Esophagus muscularis mucosa (tissue), 4 donors: ENCODE measurements around the gene GALNT18. TPM values are rescaled to one million over a fixed set of nuclear protein-coding genes. Genes with fewer than 3 reads are reported as not detected.

Experiments used
- DNase-seq: peaks from one replicate; pipeline ENCODE4 v3.0.0-alpha.2; 2017; ENCODE audit errors: extremely low spot score
- H3K27ac ChIP-seq, 4 donors: fragments of 200-600 bp; sonication (generic); replicated peaks in 1 of 4; 1 replicate in 3 of 4; 2 replicates in 1 of 4; pipeline ENCODE4 v1.5.1; 2016 to 2019; ENCODE audit warnings: mild to moderate bottlenecking in 1 of 4
- H3K27me3 ChIP-seq, 4 donors: fragments of 200-600 bp; sonication (generic); one replicate each; pipeline versions ENCODE4 v1.5.1 to v1.6.0; 2016 to 2019
- H3K36me3 ChIP-seq, 4 donors: fragments of 200-600 bp; sonication (generic); one replicate each; pipeline ENCODE4 v1.5.1; 2016 to 2019
- H3K4me1 ChIP-seq, 4 donors: fragments of 200-600 bp; sonication (generic); one replicate each; pipeline ENCODE4 v1.5.1; 2016 to 2019
- H3K4me3 ChIP-seq, 4 donors: fragments of 200-600 bp; sonication (generic); 1 replicate in 2 of 4; 2 replicates in 2 of 4; pipeline ENCODE4 v1.5.1; 2016 to 2019; ENCODE audit warnings: mild to moderate bottlenecking in 4 of 4, moderate library complexity in 1 of 4
- H3K9me3 ChIP-seq, 4 donors: fragments of 200-600 bp; sonication (generic); 1 replicate in 3 of 4; 2 replicates in 1 of 4; pipeline ENCODE4 v1.5.1; 2016 to 2019
- CTCF ChIP-seq, 3 experiments: fragments of 200-600 bp in 2 of 3; fragments of 450-650 bp in 1 of 3; sonication (generic) in 2 of 3; IDR thresholded peaks; one replicate each; pipeline ENCODE4 v1.5.1; 2017 to 2019; ENCODE audit warnings: antibody characterized with exemption in 3 of 3, mild to moderate bottlenecking in 2 of 3, moderate library complexity in 1 of 3
- EP300 ChIP-seq: sonication (generic); formaldehyde crosslinking; IDR thresholded peaks from one replicate; pipeline ENCODE4 v1.6.1; 2017; ENCODE audit warnings: antibody characterized with exemption
- POLR2A ChIP-seq: fragments of 450-650 bp; IDR thresholded peaks from one replicate; pipeline ENCODE4 v1.6.1; 2017; ENCODE audit warnings: antibody characterized with exemption, moderate library complexity, mild to moderate bottlenecking, low read depth
- POLR2AphosphoS5 ChIP-seq, 2 donors: sonication (generic); formaldehyde crosslinking; IDR thresholded peaks; one replicate each; pipeline ENCODE4 v1.6.1; 2017; ENCODE audit warnings: antibody characterized with exemption in 2 of 2
- WGBS: methylation state at CpG from one replicate; pipeline ENCODE4 v1.1.5; 2018; 5-methylcytosine and 5-hydroxymethylcytosine counted together
- intact Hi-C: fragments of 100-400 bp; cut with DNase I; formaldehyde crosslinking; loops from one replicate; pipeline ENCODE4 v1.15.1; 2023
- total RNA-seq, 4 donors: library from RNA; depleted of rRNA; stranded (reverse); fragments of >200 nt; gene quantifications; one replicate each; pipeline versions ENCODE4 v1.1.0 to v1.2.1, GENCODE V29; 2016

GALNT18 gene
- total RNA-seq, 4 donors from 2014 or later = 29.1 to 67.0 (median 49.3) TPM

GRCh38 chr11:11391796-11392463, 229.9 kb downstream of the GALNT18 start:
- no peak for DNase-seq
- Histone ChIP-seq H3K27me3 (no peaks in the 10 kb centered on the region), H3K27ac (peak overlapping the region; percentile 5 to 53 (median 45)), H3K36me3 (no peaks in the 10 kb centered on the region), H3K4me1 (peaks cover 16 to 42% (median 34%) of the 10 kb centered on the region in 4 donors), H3K4me3 (no peak overlapping the region), H3K9me3 (no peaks in the 10 kb centered on the region)
- no peak for TF ChIP-seq CTCF (IDR thresholded peaks at IDR 0.05)
- TF ChIP-seq EP300 = no peak
- peak in 1 of 2 donors; percentile 38 for TF ChIP-seq POLR2AphosphoS5 (IDR thresholded peaks at IDR 0.05)
- WGBS = 71% methylated on average over 13 of the region's 13 CpGs
- intact Hi-C loops = no loop called here

- H3K9me3 ChIP-seq = no peaks in the 10 kb centered on the region
- H3K27ac ChIP-seq = peak overlapping the region in 1 of 4 donors; percentile 5
- TF ChIP-seq POLR2A (no peak), CTCF (IDR thresholded peaks at IDR 0.05) (no peak), POLR2AphosphoS5 (IDR thresholded peaks at IDR 0.05) (no peak), EP300 (no peak)
- H3K4me3 ChIP-seq = no peak overlapping the region
- no peaks in the 10 kb centered on the region for H3K36me3 ChIP-seq
- no peaks in the 10 kb centered on the region for H3K27me3 ChIP-seq
- no peak for DNase-seq
- intact Hi-C loops = no loop called here
- peaks cover 12 to 34% (median 26%) of the 10 kb centered on the region in 4 donors for H3K4me1 ChIP-seq
Observed at GRCh38 chr11:11391169-11391568, 230.6 kb downstream of the GALNT18 start.

- Histone ChIP-seq H3K27me3 (no peaks in the 10 kb centered on the region), H3K4me1 (peaks cover 12 to 25% (median 19%) of the 10 kb centered on the region in 4 donors), H3K27ac (no peak overlapping the region), H3K4me3 (no peak overlapping the region), H3K9me3 (no peaks in the 10 kb centered on the region), H3K36me3 (no peaks in the 10 kb centered on the region)
- intact Hi-C loops = no loop called here
- 95% methylated on average over 5 of the region's 5 CpGs for WGBS
- DNase-seq = no peak
- TF ChIP-seq POLR2A = no peak
- TF ChIP-seq POLR2AphosphoS5 (IDR thresholded peaks at IDR 0.05) = no peak
- no peak for TF ChIP-seq EP300
- TF ChIP-seq CTCF (IDR thresholded peaks at IDR 0.05) = no peak
Observed at GRCh38 chr11:11390068-11390771, 231.6 kb downstream of the GALNT18 start.

GRCh38 chr11:11389238-11389637, 232.6 kb downstream of the GALNT18 start:
- TF ChIP-seq EP300 (no peak), CTCF (IDR thresholded peaks at IDR 0.05) (no peak), POLR2A (no peak), POLR2AphosphoS5 (IDR thresholded peaks at IDR 0.05) (no peak)
- no peaks in the 10 kb centered on the region for H3K9me3 ChIP-seq
- DNase-seq = no peak
- 78% methylated on average over 4 of the region's 4 CpGs for WGBS
- H3K4me1 ChIP-seq = peaks cover 7 to 24% (median 19%) of the 10 kb centered on the region in 4 donors
- no peak overlapping the region for H3K27ac ChIP-seq
- intact Hi-C loops = no loop called here
- no peak overlapping the region for H3K4me3 ChIP-seq
- H3K36me3 ChIP-seq = no peaks in the 10 kb centered on the region
- H3K27me3 ChIP-seq = no peaks in the 10 kb centered on the region
